ENCODE data around the gene TDRD9. TPM values are rescaled to one million over a fixed set of nuclear protein-coding genes. Genes with fewer than 3 reads are reported as not detected.

The TDRD9 gene
- total RNA-seq, 4 donors from 2014 or later: 0.17 to 1.5 (median 0.31) TPM; not detected in 1

GRCh38 chr14:104098272-104099095 is 170.2 kb downstream of the TDRD9 start:
- in situ Hi-C loops (cut with MboI; ENCODE audit: low sequenced_read_pairs in 4 of 4): no loop called here

GRCh38 chr14:104099096-104100041 is 171.1 kb downstream of the TDRD9 start:
- H3K9me3 ChIP-seq: no peaks in the 10 kb centered on the region
- H3K36me3 ChIP-seq: no peaks in the 10 kb centered on the region
- intact Hi-C loops (cut with DNase I; ENCODE audit: low total_unique reads): no loop called here
- no peaks in the 10 kb centered on the region for H3K4me1 ChIP-seq
- DNase-seq (no peak), ATAC-seq (no peak)
- in situ Hi-C loops (cut with MboI; ENCODE audit: low sequenced_read_pairs in 4 of 4): no loop called here
- TF ChIP-seq CTCF (IDR thresholded peaks at IDR 0.05 in 4 of 5, conservative IDR thresholded peaks at IDR 0.05 in 1 of 5) (no peak), POLR2A (IDR thresholded peaks at IDR 0.05) (no peak)
- H3K27me3 ChIP-seq: peaks cover 0 to 12% (median 3%) of the 10 kb centered on the region in 3 donors
- H3K27ac ChIP-seq: no peak overlapping the region
- no peak overlapping the region for H3K4me3 ChIP-seq

More at GRCh38 chr14:104098272-104099095, 170.2 kb downstream of the TDRD9 start:
- Histone ChIP-seq H3K36me3 (no peaks in the 10 kb centered on the region), H3K4me3 (no peak overlapping the region), H3K27ac (no peak overlapping the region), H3K27me3 (peaks cover 0 to 12% (median 4%) of the 10 kb centered on the region in 3 donors), H3K9me3 (no peaks in the 10 kb centered on the region), H3K4me1 (no peaks in the 10 kb centered on the region)
- intact Hi-C loops (cut with DNase I; ENCODE audit: low total_unique reads): no loop called here
- TF ChIP-seq CTCF (IDR thresholded peaks at IDR 0.05 in 4 of 5, conservative IDR thresholded peaks at IDR 0.05 in 1 of 5): no peak
- DNase-seq: no peak
- no peak for ATAC-seq

GRCh38 chr14:104100171-104101085 is 172.2 kb downstream of the TDRD9 start:
- no peaks in the 10 kb centered on the region for H3K4me1 ChIP-seq
- H3K27me3 ChIP-seq: peaks cover 0 to 1% (median 0%) of the 10 kb centered on the region in 3 donors
- in situ Hi-C loops (cut with MboI; ENCODE audit: low sequenced_read_pairs in 4 of 4) (no loop called here), intact Hi-C loops (cut with DNase I; ENCODE audit: low total_unique reads) (no loop called here)
- no peaks in the 10 kb centered on the region for H3K9me3 ChIP-seq
- no peak overlapping the region for H3K27ac ChIP-seq
- no peak for ATAC-seq
- no peaks in the 10 kb centered on the region for H3K36me3 ChIP-seq
- TF ChIP-seq POLR2A (IDR thresholded peaks at IDR 0.05) (no peak), CTCF (IDR thresholded peaks at IDR 0.05 in 4 of 5, conservative IDR thresholded peaks at IDR 0.05 in 1 of 5) (no peak)
- H3K4me3 ChIP-seq: no peak overlapping the region
- no peak for DNase-seq

GRCh38 chr14:104101086-104101621 is 172.9 kb downstream of the TDRD9 start:
- no peaks in the 10 kb centered on the region for H3K9me3 ChIP-seq
- no peaks in the 10 kb centered on the region for H3K36me3 ChIP-seq
- DNase-seq: no peak
- intact Hi-C loops (cut with DNase I; ENCODE audit: low total_unique reads): no loop called here
- no peak for ATAC-seq
- TF ChIP-seq POLR2A (IDR thresholded peaks at IDR 0.05): no peak
- TF ChIP-seq CTCF (IDR thresholded peaks at IDR 0.05 in 4 of 5, conservative IDR thresholded peaks at IDR 0.05 in 1 of 5): no peak
- no peaks in the 10 kb centered on the region for H3K4me1 ChIP-seq
- no peaks in the 10 kb centered on the region for H3K27me3 ChIP-seq
- H3K27ac ChIP-seq: no peak overlapping the region
- no peak overlapping the region for H3K4me3 ChIP-seq
- in situ Hi-C loops (cut with MboI; ENCODE audit: low sequenced_read_pairs in 4 of 4): no loop called here
